Body of pancreas (tissue), 4 donors: Measurements from ENCODE around the gene CREG2.

Source experiments
- CTCF ChIP-seq, 7 experiments: fragments of 450-650 bp in 4 of 7; fragments of 200-600 bp in 3 of 7; sonication (generic) in 3 of 7; IDR thresholded peaks; one replicate each; pipeline ENCODE4 v1.5.1; 2016 to 2019; ENCODE audit warnings: antibody characterized with exemption in 7 of 7
- POLR2A ChIP-seq, 3 donors: fragments of 450-650 bp; IDR thresholded peaks; one replicate each; pipeline ENCODE4 v1.6.1; 2016; ENCODE audit warnings: antibody characterized with exemption in 3 of 3, mild to moderate bottlenecking in 2 of 3

- TF ChIP-seq CTCF (IDR thresholded peaks at IDR 0.05) (no peak), POLR2A (IDR thresholded peaks at IDR 0.05) (no peak)
Observed at GRCh38 chr2:101418460-101419095, 31.3 kb upstream of the CREG2 start.
